ENCODE data around the gene CRELD2. TPM values are rescaled to one million over a fixed set of nuclear protein-coding genes. Genes with fewer than 3 reads are reported as not detected.

Gene CRELD2
- total and polyA plus RNA-seq, 2 of the 13 experiments (the other 11 are each of a cell fraction or from before 2014, with no cell fraction given): 17.2 to 44.7 TPM

- TF ChIP-seq KDM2A (CRISPR knock-in tag; IDR thresholded peaks at IDR 0.05; ENCODE audit: borderline replicate concordance, low read depth) (peak; percentile 83), ZNF530 (CRISPR knock-in tag; IDR thresholded peaks at IDR 0.05; ENCODE audit: low read depth) (no peak), HIC2 (CRISPR knock-in tag; IDR thresholded peaks at IDR 0.05; ENCODE audit: low read depth) (no peak), ZNF451 (CRISPR knock-in tag; IDR thresholded peaks at IDR 0.05) (no peak), CBX2 (IDR thresholded peaks at IDR 0.05; ENCODE audit: low read depth, low read length) (no peak), CBX2 (CRISPR knock-in tag; IDR thresholded peaks at IDR 0.05; ENCODE audit: low read depth) (no peak), RNF219 (CRISPR knock-in tag; IDR thresholded peaks at IDR 0.05) (no peak; the same call in 1 of the 2 replicates), BHLHE40 (IDR thresholded peaks at IDR 0.05; ENCODE audit: low read length) (no peak), ZNF513 (CRISPR knock-in tag; conservative IDR thresholded peaks at IDR 0.05) (no peak), ZNF414 (CRISPR knock-in tag; IDR thresholded peaks at IDR 0.05) (peak; percentile 33; the same call in 1 of the 2 replicates), ZNF615 (CRISPR knock-in tag; IDR thresholded peaks at IDR 0.05; ENCODE audit: borderline replicate concordance) (no peak), KLF9 (CRISPR knock-in tag; IDR thresholded peaks at IDR 0.05; ENCODE audit: low read depth) (no peak), ZNF83 (CRISPR knock-in tag; IDR thresholded peaks at IDR 0.05; ENCODE audit: borderline replicate concordance) (no peak), RFX5 (IDR thresholded peaks at IDR 0.05; ENCODE audit: low read depth, low read length) (peak; percentile 49; the same call in 1 of the 2 replicates), SYNCRIP (IDR thresholded peaks at IDR 0.05; ENCODE audit: insufficient read depth, low read depth, low read length) (no peak), BRD4 (CRISPR knock-in tag; IDR thresholded peaks at IDR 0.05) (no peak)
Measured at GRCh38 chr22:49917974-49918910, at the start of gene CRELD2, which contains the start of gene ALG12 (continued).

Measured in HepG2 (cell line).